HAP-1 (cell line): Measurements from ENCODE around the gene TMEM269.

Source experiments
- DNase-seq, 2 experiments: peaks; one replicate each; pipeline ENCODE4 v3.0.0-alpha.2; 2016 to 2020; ENCODE audit warnings: low spot score in 2 of 2
- H3K27me3 ChIP-seq: fragments of 250-450 bp; sonication (Bioruptor Pico); 2 replicates; pipeline ENCODE4 v1.5.1; 2020; ENCODE audit warnings: low read depth, mild to moderate bottlenecking, moderate library complexity
- H3K36me3 ChIP-seq: fragments of 250-450 bp; sonication (Bioruptor Pico); replicated peaks from 2 replicates; pipeline ENCODE4 v1.5.1; 2020; ENCODE audit warnings: mild to moderate bottlenecking
- H3K4me1 ChIP-seq: fragments of 250-450 bp; sonication (Bioruptor Pico); 2 replicates; pipeline ENCODE4 v1.5.1; 2020; ENCODE audit warnings: mild to moderate bottlenecking
- H3K4me3 ChIP-seq: fragments of 250-450 bp; sonication (Bioruptor Pico); 2 replicates; pipeline ENCODE4 v1.5.1; 2020; ENCODE audit warnings: mild to moderate bottlenecking, moderate library complexity
- H3K9me3 ChIP-seq: fragments of 250-450 bp; sonication (Bioruptor Pico); 2 replicates; pipeline ENCODE4 v1.5.1; 2020; ENCODE audit warnings: mild to moderate bottlenecking, moderate library complexity
- in situ Hi-C: fragments of 300-500 bp; cut with MboI; formaldehyde crosslinking; loops from 3 replicates; pipeline ENCODE4 v1.14.3; 2020; ENCODE audit warnings: low sequenced_read_pairs, inconsistent platforms, mixed read lengths

TMEM269 gene

DNA sequence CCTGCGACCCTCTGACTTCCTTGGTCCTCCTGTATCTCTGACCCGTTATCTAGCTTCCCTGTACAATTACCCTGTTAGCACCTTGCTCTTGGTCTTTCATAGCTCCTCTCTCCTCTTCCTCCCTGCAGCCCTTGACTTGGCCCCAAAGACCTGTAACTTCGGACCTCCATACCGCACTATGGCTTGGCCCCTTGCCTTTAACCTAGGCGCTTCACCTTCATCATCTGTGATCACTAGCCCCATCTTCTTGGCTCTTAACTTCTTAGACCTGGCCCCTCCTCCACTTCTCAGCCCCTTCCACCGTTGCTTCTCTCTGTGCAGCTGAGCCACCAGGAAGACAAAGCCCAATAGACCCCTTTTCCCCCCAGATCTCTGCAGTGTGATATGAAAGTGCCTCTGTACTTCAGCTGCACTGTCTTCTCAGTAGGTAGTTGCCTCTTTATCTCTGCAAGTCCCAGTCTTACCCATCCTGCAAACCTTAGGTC, 62.4 kb downstream of the TMEM269 start:
- H3K27me3 ChIP-seq: no peaks in the 10 kb centered on the region
- peak overlapping the region; percentile 79 for H3K4me3 ChIP-seq
- peaks cover 21% of the 10 kb centered on the region for H3K4me1 ChIP-seq
- in situ Hi-C loops: no loop called here
- DNase-seq: no peak
- no peaks in the 10 kb centered on the region for H3K9me3 ChIP-seq
- peaks cover 30% of the 10 kb centered on the region for H3K36me3 ChIP-seq

DNA sequence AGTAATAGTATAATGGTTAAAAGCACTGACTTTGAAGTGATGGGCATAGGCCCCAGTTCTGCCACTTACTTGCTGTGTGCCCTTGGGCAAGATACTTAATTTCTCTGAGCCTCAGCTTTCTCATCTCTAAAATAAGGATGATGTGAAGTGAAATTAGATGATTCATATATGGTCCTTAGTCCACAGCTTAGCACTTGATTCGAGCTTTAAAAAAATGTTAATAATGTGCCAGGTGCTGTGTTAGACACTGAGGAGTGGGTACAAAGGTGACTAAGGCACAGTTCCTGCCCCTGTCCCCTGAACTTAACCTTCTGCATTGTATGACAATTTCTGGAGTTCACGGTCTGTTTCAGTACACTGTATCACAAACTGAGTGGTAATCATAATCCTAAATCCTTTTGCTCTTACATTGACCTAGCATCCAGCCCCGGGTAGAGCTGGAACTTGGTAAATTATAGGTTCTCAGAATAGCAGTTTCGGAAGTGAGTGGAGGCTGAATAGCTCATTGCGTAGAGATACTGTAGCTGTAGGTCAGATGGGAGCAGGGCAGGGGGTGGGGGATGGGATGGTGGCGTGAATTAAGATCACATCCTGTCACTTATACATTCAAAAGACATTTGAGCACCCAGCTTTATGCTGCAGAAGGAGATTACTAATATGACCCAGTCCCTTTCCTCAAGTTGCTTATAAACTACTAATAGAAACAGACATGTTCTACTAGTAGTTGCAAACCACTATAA, 63.1 kb downstream of the TMEM269 start:
- H3K4me3 ChIP-seq: peak overlapping the region; percentile 79
- in situ Hi-C loops: no loop called here
- H3K9me3 ChIP-seq: no peaks in the 10 kb centered on the region
- DNase-seq: no peak
- peaks cover 30% of the 10 kb centered on the region for H3K36me3 ChIP-seq
- peaks cover 21% of the 10 kb centered on the region for H3K4me1 ChIP-seq
- no peaks in the 10 kb centered on the region for H3K27me3 ChIP-seq

DNA sequence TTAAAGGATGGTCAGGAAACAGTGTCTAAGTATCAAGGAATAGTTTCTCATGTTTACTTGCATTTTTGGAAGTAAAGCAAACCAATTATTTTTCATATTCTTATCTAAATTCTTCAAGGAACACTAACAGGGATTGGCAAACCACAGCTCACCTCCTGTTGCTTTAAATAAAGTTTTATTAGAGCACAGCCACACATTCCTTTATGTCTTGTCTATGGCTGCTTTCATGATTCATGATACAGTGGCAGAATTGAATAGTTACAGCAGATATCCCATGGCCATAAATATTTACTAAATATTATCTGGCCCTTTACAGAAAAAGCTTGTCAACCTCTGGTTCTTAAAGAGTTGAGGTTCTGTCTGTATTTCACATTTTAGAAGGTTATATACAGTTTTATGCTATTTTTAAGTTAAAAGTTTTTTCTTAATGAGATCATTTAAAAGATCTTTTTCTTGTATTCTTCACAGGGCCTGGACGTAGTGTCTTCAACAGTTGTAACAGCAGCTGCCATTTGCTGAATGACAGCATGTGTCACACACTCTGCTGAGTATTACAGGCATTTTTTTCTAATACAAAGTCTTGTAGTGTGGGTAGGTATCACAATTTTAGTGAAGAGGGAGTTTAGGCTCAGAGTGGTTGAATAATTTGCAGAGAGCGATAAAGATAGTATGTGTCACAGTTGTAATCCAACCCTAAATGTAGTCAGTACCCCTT, 64.2 kb downstream of the TMEM269 start:
- H3K27me3 ChIP-seq: no peaks in the 10 kb centered on the region
- H3K36me3 ChIP-seq: peaks cover 30% of the 10 kb centered on the region
- H3K4me3 ChIP-seq: no peak overlapping the region
- no peak for DNase-seq
- peaks cover 21% of the 10 kb centered on the region for H3K4me1 ChIP-seq
- in situ Hi-C loops: no loop called here
- H3K9me3 ChIP-seq: no peaks in the 10 kb centered on the region

DNA sequence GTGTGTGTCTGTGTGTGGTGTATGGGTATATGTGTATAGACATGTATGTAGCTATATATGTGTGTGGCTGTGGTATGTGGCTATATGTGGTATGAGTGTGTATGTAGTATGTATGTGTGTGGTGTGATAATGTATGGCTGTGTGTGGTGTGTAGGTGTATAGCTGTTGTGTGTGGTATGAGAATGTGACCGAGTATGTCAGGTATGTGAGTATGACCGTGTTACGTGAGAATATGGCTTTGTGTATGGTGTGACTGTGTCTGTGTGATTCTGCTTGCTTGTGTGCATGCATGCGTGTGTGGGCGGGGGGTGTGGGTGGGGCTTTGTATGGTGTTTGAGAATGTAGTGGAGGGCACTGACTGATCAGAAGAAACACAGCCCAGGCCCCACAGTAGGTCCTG, 65.2 kb downstream of the TMEM269 start:
- Histone ChIP-seq H3K36me3 (peaks cover 30% of the 10 kb centered on the region), H3K4me1 (peaks cover 21% of the 10 kb centered on the region), H3K4me3 (no peak overlapping the region), H3K9me3 (no peaks in the 10 kb centered on the region; the same call in 1 of the 2 replicates), H3K27me3 (no peaks in the 10 kb centered on the region)
- in situ Hi-C loops: no loop called here
- DNase-seq: no peak
